ENCODE results near the gene SLC29A3.
"Not testable (repeated sequence)": the region's sequence is repeated elsewhere in the genome, so short reads cannot be mapped to it uniquely, and the experiment has no call there.

Gene SLC29A3

DNA sequence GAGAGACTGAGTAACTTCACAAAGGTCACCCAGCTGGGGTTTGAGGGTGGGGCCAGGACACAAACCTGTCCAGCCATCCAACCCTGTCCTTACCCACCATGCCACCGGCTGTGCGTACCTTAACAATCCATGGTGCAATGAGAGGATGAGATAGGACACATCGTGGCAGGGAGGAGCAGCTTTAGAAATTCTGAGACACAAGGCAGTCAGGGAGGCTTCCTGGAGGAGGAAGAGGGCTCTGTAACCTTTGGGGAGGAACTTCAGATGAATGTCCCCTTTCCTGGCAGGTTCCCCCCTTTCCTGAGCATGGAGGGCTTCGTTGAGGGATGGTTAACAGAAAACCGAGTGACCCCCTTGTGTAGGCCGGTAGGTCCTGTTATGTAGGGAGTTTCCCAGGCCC, 35.6 kb upstream of the SLC29A3 start:
- no peak overlapping the region for H3K27ac ChIP-seq
- DNase-seq (ENCODE audit: low read depth, low spot score), result no peak

DNA sequence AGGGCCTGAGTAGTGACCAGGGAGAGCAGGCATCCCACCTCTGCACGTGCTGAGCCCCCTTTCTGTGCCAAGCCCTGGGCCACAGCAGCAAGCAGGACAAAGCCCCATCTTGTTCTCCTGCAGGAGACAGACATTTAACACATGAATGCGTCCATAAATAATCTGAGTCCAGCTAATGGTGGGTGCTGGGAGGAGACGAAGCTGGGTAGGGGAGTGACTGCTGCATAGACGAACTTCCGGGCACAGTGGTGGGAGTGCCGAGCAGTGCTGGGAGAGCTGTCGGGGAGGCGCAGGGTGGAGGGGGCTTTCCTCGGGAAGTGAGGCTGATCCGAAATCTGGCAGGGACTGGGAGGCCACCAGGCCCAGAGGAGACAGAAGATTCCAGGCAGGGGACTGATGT, 35.2 kb upstream of the SLC29A3 start:
- H3K27ac ChIP-seq, result no peak overlapping the region
- DNase-seq (ENCODE audit: low read depth, low spot score), result no peak

DNA sequence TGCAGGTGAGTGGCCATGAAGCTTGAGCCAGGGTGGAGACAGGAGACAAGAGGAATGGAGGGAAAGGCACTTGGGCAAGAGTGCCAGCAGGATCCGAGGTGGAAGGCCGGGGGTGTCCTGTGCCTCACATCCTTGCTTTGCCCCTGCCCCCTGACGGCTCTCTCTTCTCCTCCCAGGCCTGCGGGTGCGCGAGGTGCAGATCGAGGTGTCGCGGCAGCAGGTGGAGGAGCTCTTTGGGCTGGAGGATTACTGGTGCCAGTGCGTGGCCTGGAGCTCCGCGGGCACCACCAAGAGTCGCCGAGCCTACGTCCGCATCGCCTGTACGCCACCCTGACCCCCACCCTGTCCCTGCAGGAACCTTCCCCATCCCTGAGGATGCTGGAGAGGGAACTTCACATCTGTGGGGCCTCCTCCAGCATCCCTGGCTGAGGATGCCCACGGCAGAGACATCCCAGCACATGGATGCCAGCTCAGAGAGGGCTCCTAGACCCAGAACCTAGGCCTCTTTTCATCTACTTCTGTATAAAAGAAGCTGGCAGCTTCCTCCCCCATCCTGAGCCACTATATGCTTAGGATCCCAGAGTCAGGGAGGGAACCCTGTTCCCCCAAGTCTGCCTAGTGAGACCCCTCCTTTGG, 34.4 kb upstream of the SLC29A3 start:
- no peak overlapping the region for H3K27ac ChIP-seq
- DNase-seq (ENCODE audit: low read depth, low spot score), result no peak

DNA sequence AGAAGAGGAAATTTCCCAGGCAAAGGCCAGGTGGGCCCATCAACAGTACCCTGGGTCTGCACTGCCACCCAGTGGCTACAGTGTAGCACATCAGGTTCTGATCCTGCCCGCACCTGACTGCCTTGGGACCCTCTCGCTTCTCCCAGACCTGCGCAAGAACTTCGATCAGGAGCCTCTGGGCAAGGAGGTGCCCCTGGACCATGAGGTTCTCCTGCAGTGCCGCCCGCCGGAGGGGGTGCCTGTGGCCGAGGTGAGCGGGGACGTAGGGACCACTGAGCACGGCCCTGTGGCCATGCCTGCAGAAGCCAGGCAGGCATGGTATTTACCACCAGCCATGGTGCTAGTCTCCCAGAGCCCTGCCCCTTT, 33.9 kb upstream of the SLC29A3 start:
- H3K27ac ChIP-seq, result no peak overlapping the region
- DNase-seq (ENCODE audit: low read depth, low spot score), result no peak

DNA sequence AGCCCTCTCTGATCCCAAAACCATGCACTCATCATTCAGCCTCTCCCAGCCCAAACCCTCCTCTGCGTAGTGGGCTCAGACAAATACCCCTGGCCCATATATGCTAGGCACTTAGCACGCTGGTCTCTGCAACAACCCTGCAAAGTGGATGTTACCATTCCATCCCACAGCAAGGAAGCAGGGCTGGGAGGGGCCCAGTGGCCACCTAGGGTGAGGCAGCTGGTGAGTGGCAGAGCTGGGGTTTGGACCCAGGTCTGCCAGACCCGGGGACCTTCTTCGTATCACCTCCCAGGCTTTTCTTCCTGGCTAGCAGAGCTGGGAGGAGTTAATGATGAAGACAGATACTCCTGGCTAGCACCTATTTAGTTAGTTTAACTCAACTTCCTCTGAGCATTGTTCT, 33.1 kb upstream of the SLC29A3 start:
- no peak for DNase-seq (ENCODE audit: low read depth, low spot score)

DNA sequence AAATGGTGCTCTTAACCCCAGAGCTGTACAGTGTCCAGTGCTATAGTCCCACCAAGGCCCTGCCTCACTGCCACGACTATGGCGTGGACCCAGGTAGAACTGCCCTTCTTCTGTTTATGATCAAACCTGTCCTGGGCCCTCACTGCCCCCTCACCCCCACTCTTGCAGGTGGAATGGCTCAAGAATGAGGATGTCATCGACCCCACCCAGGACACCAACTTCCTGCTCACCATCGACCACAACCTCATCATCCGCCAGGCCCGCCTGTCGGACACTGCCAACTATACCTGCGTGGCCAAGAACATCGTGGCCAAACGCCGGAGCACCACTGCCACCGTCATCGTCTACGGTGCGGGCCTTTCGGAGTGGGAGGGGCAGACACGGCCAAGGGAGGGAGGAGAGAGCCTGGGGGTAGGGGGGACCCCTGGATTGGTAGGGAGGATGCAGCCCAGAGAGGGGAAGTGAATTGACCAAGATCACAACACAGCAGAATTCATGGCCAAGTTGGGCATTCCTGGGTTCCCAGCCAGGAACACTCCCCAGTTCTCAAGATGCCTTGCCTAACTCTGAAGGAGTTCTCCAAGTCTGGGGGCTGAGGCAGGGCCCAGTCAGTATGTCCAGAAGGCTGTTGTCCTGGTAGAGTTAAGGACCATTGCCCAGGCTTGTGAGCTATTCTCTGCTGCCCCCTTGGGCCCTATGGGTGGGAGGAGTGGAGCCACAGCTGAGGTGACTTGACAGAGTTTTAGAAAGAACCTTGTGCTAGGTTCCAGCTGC, 32.4 kb upstream of the SLC29A3 start:
- DNase-seq (ENCODE audit: low read depth, low spot score), result no peak
- no peak overlapping the region for H3K27ac ChIP-seq

More for the DNA sequence above, 33.1 kb upstream of the SLC29A3 start:
- H3K27ac ChIP-seq, result no peak overlapping the region

DNA sequence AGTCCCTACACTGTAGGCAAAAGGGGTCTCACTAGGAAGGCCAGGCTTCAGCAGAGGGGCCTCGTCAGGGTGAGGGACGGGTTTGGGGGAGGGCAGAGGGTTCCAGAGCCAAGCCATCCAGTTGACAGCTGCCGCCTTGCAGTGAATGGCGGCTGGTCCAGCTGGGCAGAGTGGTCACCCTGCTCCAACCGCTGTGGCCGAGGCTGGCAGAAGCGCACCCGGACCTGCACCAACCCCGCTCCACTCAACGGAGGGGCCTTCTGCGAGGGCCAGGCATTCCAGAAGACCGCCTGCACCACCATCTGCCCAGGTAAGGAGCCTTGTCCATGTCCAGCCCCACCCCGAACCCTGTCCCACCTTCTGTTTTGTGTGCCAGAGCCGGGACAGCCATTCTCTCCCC, 31.6 kb upstream of the SLC29A3 start:
- DNase-seq (ENCODE audit: low read depth, low spot score), result no peak
- no peak overlapping the region for H3K27ac ChIP-seq

DNA sequence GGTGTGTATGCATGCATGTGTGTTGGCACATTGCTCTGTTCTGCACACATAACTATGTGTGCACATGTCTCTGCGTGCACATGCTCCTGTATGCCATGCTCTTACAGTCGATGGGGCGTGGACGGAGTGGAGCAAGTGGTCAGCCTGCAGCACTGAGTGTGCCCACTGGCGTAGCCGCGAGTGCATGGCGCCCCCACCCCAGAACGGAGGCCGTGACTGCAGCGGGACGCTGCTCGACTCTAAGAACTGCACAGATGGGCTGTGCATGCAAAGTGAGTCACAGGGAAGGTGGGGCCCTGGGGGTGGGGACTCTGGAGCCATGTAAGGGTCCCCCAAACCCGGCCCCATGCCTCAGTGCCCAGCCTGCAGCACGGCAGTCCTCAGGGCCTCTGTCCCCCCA, 30.6 kb upstream of the SLC29A3 start:
- DNase-seq (ENCODE audit: low read depth, low spot score), result no peak
- no peak overlapping the region for H3K27ac ChIP-seq

DNA sequence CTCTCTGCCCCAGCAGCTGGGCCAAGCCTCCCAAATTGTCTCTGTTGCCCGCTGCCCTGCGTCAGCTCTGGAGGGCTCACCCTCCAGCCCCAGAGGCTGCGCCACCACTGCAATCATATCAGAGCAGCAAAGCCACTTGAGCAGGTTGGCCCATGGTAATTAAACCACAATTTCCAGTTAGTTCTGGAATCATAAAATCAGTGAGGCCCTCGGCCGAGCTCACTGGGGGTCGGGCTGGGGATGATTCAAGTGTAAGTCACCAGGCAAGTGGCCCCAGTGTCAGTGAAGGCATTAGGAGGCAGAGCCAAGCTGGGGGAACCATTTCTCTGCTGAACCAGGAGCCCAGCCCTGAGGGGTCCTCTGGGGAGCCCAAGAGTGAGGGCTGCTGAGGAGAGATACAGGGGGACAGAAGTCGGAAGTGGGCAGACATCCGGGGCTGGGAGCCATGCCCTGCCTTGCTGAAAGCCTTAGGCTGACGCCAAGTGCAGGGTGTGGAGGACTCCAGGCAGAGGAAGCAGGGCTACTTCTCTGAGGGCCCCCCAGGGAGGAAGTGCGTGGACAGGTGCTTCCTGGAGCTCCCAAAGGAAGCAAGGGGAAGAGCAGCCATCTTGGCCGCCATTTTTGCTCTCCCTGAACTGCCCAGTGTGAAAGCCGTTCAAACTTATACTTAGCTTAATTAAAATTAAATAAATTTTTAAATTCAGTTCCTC, 29.5 kb upstream of the SLC29A3 start:
- H3K27ac ChIP-seq, result no peak overlapping the region
- no peak for DNase-seq (ENCODE audit: low read depth, low spot score)

DNA sequence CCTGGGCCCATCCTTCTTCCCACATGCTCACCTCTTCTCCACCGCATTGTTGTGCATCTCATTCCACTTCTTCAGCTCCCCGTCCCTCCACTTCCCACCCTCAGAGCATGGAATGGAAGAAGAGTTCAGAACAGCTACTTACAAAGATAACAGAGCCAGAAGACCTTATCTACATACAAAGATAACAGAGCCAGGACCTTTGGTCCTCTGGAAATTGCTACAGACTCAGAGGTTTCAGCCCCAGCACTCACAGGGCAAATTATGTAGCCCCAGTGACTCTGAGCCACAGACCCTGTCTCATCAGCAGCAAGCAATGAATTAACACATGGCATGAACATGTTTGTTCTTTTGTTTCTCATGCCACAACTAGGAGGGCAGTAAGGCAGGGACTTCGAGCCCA, 28.7 kb upstream of the SLC29A3 start:
- no peak for DNase-seq (ENCODE audit: low read depth, low spot score)
- H3K27ac ChIP-seq, result no peak overlapping the region

DNA sequence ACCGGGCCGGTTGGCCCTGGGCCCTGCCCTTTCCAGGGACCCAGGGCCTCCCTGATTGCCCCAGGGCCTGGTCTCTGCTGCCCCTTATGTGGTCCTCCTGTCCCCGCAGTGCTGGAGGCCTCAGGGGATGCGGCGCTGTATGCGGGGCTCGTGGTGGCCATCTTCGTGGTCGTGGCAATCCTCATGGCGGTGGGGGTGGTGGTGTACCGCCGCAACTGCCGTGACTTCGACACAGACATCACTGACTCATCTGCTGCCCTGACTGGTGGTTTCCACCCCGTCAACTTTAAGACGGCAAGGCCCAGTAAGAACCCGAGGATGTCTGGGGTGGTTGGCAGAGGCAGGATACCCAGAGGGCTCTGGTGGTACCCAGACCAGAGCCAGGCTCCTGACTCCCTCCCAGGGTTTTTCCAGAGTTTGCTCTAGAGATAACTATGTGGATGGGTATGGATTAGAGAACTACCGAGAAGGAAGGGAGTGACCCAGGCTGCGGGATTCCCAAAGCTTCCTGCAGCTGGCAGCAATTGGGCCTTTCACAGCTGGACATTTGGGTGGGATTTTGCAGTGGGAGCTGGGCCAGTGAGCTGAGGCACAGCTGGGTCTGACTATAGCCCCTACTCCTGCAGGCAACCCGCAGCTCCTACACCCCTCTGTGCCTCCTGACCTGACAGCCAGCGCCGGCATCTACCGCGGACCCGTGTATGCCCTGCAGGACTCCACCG, 28.1 kb upstream of the SLC29A3 start:
- H3K27ac ChIP-seq, result no peak overlapping the region
- DNase-seq (ENCODE audit: low read depth, low spot score), result no peak

DNA sequence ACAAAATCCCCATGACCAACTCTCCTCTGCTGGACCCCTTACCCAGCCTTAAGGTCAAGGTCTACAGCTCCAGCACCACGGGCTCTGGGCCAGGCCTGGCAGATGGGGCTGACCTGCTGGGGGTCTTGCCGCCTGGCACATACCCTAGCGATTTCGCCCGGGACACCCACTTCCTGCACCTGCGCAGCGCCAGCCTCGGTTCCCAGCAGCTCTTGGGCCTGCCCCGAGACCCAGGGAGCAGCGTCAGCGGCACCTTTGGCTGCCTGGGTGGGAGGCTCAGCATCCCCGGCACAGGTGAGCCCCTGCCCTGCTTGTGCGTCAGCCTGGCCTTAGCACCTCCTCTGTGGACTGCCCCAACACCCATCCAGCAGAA, 27.5 kb upstream of the SLC29A3 start:
- no peak overlapping the region for H3K27ac ChIP-seq
- no peak for DNase-seq (ENCODE audit: low read depth, low spot score)

DNA sequence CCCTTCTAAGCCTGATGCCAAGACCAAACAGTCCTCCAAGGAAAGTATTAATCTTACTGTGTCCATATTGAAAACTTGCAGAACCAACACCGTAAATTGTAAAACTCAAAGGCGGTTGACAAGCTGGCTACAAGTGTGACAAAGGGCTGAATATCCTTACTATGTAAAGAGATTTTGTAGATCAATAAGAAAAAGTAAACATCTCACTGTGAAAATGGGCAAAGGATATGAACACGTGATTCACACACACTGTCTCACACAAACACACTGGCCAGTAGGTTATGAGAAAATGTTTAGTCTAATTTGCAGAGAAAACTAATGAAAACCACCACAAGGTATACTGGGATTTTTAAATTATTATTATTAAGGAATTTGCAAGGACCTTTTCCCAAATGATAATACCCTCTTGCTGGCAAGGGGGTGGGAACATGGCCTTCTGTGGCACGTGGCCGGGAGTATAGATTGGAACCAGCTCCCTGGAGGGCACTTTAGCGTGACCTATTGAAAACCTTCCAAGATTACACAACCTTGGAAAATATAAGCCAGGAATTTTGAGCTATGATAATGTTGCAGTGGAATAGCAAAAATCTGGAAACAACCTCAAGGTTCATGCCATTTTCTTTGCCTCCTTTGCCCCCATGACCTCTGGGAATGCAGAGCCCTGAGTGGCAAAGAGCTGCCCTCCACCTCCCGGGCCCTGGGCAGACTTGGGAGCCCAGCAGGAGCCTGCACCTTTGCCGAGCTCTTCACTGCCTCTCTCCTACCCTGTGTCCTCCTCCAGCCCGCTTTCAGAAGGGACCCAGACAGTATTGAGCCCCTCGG, 26.2 kb upstream of the SLC29A3 start:
- DNase-seq (ENCODE audit: low read depth, low spot score), result no peak
- no peak overlapping the region for H3K27ac ChIP-seq

DNA sequence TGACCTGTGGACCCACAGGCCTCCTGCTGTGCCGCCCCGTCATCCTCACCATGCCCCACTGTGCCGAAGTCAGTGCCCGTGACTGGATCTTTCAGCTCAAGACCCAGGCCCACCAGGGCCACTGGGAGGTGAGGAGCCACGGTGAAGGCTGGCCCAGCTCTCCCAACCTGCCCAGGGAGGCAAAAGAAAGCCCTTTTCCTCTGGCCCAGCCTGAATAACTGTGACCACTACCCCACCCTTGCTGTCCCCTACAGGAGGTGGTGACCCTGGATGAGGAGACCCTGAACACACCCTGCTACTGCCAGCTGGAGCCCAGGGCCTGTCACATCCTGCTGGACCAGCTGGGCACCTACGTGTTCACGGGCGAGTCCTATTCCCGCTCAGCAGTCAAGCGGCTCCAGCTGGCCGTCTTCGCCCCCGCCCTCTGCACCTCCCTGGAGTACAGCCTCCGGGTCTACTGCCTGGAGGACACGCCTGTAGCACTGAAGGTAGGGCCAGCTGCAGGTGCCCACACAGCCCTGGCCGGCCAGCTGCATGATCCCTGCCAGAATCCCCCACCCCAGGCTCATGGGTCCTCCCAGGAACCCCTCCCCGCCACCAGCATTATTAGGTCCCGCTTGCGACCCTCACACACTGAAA, 25.5 kb upstream of the SLC29A3 start:
- H3K27ac ChIP-seq, result no peak overlapping the region
- no peak for DNase-seq (ENCODE audit: low read depth, low spot score)

DNA sequence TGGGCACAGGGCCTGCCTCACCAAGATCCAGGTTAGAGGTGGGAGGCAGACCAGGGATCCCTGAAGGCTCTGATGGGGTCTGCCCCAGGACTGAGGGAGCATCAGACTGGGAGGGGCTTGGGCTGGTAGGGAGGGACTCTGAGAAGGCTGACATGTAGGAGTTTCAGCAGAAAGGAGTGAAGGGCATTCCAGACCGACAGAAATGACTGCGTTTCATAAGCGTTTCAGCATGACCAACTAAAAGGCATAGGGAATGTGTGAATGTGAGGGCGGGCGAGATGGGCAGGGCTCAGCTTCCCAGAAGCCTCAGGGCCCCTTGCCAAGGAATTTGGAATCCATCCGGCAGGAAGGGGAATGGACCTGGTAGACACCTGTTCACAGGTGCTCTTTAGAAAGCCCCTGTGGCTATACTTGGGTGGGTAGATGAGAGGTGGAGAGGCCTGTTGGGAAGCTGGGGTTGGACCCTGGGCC, 24.9 kb upstream of the SLC29A3 start:
- H3K27ac ChIP-seq, result no peak overlapping the region
- no peak for DNase-seq (ENCODE audit: low read depth, low spot score)

DNA sequence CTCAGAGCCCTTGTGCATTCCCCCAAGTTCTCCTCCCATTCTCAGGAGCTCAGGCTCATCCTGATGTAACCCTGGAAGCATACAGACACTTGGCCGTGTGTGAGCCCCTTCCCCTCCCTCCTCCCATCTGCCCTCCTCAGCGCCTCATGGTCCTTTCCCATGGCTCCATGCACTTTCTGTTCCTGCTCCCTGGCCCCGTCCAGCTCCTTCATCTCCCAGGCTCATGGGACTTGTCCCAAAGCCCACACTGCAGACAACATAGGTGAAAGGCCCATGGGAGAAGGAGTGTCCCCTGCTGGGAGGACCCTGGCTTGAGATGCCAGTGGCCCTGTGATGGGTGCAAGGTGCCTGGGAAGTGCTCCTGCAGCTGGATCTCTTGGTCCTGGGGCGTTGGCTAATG, 24.2 kb upstream of the SLC29A3 start:
- no peak overlapping the region for H3K27ac ChIP-seq
- DNase-seq (ENCODE audit: low read depth, low spot score), result no peak

DNA sequence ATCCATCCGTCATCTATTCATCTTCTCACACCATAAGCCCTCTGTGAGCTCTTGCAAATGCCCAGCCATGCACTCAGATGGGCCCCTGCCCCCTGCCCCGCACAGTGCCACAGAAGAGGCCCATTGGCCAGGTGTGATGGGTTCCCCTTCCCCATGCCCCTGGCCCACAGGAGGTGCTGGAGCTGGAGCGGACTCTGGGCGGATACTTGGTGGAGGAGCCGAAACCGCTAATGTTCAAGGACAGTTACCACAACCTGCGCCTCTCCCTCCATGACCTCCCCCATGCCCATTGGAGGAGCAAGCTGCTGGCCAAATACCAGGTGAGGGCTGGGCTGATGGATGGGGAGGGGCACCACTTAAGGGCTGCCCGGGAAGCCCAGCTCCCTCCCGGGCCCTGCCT, 23.4 kb upstream of the SLC29A3 start:
- no peak overlapping the region for H3K27ac ChIP-seq
- DNase-seq (ENCODE audit: low read depth, low spot score), result no peak

DNA sequence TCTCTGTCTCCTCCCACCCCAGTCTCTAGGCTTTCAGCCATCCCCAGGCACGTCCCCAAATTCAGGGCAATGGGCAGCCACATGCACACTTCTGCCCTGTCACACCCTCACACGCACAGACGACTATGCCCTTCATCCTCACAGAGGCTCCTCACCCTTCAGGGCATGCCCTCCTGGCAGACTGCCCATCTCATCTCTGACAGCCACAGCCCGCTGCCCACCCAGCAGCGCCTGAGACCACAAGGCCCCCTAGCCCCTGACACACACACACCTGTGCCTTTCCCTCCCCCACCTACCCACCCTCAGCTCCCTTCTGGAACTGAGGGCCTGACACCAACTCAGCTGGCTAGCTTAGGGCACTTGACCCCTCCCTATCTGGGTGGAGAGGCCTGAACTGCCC, 23.0 kb upstream of the SLC29A3 start:
- H3K27ac ChIP-seq, result no peak overlapping the region
- no peak for DNase-seq (ENCODE audit: low read depth, low spot score)

DNA sequence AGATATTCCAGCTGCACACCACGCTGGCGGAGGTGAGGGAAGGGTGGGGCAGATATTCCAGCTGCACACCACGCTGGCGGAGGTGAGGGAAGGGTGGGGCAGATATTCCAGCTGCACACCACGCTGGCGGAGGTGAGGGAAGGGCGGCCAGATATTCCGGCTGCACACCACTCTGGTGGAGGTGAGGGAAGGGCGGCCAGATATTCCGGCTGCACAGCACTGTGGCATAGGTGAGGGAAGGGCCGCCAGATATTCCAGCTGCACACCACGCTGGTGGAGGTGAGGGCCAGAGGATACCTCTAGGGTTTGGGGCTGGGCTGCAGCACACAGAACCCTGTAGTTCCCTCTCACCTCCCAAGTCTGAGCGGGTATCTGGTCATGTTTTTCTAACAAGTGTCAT, 22.2 kb upstream of the SLC29A3 start:
- not testable (repeated sequence) for DNase-seq (ENCODE audit: low read depth, low spot score); H3K27ac ChIP-seq

DNA sequence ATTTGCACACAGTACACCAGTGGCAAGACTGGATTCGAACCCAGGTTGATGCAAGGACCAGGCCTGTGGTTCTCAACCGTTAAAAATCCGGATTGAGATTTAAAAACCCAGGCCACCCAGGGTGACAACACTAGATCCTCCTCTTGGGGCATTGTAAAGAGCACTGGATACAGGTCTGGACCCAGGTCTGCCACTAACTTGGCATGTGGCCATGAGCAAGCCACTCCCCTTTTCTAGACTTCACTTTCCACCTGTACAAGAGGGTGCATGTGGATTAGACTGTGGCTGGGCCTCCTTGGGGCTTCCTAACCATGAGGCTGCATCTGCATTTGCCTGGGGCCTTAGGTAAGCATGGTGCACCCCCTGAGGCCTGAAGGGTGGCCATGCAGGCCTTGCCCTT, 21.7 kb upstream of the SLC29A3 start:
- H3K27ac ChIP-seq, result no peak overlapping the region
- DNase-seq (ENCODE audit: low read depth, low spot score), result no peak

Measured in epithelial cell of prostate (primary cell).